TTC549 (cell line): ENCODE data around the gene FAM181A.

ENCODE experiments used
- FAIRE-seq: peaks from 2 replicates; lab custom pipeline; 2012; peaks lifted over from hg19 to GRCh38; lab: Jason Lieb, UNC

Gene FAM181A

DNA sequence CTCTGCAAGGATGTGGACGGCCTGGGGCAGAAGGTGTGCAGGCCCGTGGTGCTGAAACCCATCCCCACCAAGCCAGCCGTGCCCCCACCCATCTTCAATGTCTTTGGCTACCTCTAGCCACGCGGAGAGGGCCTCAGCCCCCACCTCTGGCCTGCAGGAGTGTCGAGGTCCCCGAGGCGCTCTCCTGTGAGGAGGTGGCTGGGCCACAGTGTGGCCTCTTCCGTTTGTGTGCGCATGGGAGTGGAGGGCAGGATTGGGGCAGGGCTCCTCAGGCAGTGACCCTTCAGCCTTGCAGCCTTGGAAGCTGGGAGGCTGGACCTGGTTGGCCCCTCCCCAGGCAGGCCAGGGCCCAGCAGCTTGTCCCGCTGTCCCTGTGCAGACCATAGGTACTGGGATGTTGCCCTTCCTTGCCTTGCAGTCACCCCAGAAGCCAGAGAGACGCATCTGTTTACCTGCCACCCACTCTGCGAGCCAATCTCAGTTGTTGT is 1.9 kb downstream of the FAM181A start:
- no peak for FAIRE-seq

DNA sequence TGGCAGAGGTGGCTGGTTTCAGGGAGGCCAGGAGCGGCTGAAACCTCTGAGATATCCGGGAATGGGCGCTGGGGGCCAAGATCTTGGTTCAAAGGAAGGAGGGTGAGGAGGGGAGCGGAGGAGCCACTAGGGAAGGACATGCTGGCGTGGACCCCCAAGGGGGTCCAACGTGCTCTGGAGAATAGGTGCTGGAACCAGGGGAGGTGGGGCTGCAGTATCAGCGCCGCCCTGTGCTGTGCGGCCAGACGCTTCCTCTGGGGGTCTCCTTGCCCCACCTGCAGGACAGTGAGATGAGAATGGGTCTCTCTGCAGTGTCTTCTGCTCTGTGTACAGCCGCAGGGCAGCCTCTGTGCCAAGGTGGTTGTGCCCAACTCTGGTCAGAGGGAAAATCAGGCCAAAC is 2.5 kb downstream of the FAM181A start:
- FAIRE-seq: no peak

DNA sequence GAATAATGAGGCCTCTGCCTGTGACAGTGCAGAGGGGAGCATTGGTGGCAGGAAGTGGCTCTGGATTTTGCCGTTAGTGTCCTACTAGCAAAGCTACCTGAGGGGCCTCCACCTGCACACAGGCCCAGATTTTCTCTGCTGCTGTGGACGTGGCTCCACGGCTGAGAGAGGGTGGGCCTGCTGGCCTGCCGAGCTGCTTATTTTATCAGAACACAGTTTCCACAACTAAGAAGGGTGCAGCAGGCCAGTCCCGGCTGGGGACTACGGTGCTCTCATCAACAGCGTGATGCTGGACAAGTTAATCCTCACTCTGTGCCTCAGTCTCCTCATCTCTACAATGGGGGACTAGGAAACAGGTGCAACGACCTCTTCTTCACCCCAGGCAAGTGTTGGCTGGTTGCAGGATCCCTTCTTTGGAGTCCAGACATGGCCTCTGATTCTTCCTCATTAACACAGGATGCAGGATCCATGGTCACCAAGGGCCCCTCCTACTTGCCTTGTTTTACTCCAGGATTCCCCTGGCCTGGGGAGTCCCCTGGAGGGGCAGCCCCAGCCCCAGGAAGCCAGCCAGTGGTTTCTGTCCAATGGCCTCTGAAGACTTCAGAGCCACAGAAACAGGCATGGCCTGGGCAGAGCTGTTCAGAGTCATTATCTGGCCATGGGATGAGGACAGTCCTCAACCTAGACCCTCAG is 3.3 kb downstream of the FAM181A start:
- FAIRE-seq: no peak

DNA sequence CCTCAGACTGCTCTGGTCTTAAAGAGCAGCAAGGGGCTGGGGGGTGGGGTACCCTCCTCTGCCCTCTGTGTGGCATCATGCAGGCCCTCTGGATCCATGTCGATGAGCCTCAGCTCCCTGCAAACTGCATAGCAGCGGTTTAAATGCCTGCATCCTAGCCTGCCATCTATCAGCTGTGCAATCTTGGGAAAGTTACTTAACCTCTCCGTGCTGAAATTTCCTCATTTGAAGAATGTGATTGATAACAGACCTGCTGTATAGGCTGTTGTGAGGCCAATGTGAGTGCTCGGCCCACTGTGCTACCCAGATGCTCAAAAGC is 3.8 kb downstream of the FAM181A start:
- no peak for FAIRE-seq

GRCh38 chr14:93932642-93933041 is 5.5 kb downstream of the FAM181A start:
- no peak for FAIRE-seq

- FAIRE-seq: no peak
These were observed 8.1 kb downstream of the FAM181A start for GRCh38 chr14:93935213-93935612.

DNA sequence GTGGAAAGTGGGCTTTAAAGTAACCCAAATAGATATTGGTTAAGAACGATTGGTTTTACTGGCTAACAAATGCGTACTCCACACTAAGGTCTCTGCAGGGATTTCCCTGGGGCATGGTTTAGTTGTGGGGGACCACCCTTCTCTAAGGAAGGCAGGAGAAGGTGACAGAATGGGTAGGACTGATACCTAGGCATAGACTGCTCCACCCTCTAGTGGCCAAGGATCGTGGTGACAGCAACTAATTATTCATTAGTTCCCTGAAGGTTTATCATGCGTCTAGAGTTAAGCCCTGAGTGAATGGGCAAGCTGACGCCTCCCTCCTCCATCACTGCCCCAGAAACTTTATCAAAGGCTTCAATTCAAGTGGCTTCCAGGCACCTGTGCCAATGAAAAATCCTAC is 9.1 kb downstream of the FAM181A start:
- no peak for FAIRE-seq

DNA sequence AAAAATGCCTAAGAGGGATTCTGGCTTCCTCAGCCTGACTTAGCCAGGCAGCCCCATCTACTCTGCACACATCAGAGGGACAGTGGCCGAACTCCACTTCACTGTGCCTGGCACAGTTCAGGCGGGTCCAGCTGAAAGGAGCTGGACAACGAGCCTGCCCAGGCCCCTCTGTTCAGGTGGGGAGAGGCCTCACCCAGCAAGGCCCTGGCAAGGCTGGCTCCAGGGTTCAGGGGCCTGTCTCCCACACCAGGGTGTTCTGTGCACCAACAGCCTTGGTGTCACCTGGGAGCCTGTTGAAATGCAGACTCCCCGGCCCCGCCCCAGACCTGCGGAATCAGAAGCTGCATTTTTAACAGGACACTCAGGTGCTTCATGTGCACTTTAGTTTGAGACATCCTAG is 9.8 kb downstream of the FAM181A start:
- no peak for FAIRE-seq

GRCh38 chr14:93937519-93937918 is 10.4 kb downstream of the FAM181A start:
- FAIRE-seq: no peak

DNA sequence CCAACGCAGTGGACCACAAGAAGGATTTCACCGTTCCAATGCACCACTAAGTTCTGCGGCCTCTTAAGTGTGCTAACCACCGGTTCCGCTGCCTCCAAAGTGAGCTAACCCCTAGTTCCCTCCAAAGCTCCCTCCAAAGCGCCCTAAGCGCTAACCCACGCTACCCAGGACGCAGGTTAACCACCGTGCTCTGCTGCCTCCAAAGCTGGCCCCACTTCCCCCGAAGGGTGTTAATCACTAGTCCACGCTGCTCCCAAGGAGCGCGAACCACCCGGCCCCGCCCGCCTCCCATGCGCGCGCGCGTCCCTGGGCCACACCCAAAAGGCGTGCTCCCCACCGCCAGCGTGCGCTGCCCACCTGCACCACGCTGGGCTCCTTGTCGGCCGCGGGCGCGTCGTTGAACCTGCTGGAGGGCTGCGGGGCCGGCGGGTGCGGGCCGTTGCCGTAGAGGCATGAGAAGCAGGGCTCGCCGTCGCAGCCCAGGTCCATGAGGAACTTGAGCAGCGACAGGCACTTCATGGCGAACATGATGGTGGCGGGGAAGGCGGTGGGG is 11.7 kb downstream of the FAM181A start:
- FAIRE-seq: no peak

DNA sequence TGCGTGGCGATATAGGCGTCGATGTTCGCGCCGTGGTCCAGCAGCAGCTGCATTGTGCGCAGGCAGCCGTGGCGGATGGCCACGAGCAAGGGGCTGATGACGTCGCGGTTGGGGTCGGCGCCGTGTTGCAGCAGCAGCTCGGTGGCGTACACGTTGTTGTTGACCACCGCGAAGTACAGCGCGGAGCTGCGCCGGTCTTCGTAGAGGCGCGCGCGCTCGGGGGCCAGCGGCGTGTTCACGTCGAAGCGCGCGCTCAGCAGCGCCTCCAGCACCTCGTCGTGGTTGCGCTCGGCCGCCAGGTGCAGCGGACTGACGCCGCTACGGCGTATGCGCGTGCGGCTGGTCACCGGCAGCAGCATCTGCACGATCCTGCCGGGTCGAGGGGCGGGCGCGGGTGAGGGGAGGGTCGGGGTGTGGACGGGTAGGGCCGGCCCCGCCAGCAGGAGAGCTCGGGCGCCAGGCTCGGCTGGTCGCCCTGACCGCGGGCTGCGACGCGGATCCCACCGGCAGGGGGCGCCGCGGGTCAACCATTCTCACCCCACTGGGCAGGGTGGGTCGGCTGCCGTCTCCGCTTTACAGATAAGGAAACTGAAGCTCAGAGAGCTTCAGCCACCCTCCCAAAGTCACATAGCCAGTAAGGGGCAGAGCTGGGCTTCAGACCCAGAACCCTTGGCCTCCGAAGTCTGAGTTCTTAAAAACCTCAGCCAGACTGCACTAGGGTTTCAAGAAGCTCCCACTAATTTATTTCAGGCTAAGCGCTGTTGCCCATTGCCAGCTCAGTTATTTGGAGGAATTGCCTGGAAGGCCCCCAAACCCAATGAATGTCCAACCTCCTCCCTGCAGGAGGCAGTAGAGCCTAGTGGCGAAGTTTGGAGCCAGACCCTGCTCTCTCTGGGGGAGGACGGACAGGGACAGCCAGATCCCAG is 12.4 kb downstream of the FAM181A start:
- FAIRE-seq: no peak

- no peak for FAIRE-seq
These were observed 13.3 kb downstream of the FAM181A start for GRCh38 chr14:93940437-93940836.

GRCh38 chr14:93941293-93941910 is 14.3 kb downstream of the FAM181A start:
- FAIRE-seq: no peak

- no peak for FAIRE-seq
These were observed 15.9 kb downstream of the FAM181A start for GRCh38 chr14:93943052-93943451.

GRCh38 chr14:93943930-93944329 is 16.8 kb downstream of the FAM181A start:
- no peak for FAIRE-seq

GRCh38 chr14:93944348-93945069 is 17.4 kb downstream of the FAM181A start:
- FAIRE-seq: no peak

DNA sequence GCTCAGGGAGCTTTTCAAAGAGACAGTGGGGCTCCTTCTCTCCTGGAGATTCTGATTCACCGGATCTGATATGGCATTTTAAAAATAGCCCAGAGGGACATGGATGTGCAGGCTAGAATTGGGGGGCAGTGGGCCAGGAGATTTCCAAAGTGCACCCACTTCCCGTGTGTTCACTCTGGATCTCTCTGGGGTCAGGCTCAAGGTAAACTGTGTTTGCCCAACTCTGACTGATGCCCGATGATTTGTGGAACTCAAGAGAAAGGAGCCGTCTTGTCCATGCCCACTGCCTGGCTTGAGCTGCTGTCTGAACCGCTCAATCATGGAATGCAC is 17.9 kb downstream of the FAM181A start:
- no peak for FAIRE-seq

- no peak for FAIRE-seq
These were observed 19.0 kb downstream of the FAM181A start for GRCh38 chr14:93946104-93946503.

DNA sequence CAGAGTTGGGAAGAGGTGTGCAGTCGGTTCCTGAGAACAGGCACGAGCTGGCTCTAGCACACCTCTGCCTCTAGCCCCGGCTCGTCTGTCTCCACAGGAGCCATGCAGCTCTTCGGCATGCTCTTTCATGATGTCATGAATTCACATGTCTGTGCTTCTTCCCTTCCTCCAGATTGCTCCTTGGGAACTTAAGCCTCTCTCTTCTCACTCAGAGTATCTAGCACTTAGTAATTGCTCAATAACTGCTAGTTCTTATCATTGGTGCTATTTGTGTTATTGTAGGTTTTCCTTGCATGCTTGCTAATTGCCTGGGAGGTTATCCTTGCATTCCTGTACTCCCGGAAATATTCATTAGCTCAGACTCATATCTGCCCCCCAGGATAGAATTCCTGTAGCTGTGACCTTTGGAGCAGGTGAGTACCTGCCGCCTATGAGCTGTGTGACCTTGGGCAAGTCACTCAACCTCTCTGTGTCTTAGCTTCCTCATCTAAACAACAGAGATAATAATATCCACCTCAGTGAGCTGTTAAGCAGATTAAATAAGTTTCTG is 19.5 kb downstream of the FAM181A start:
- no peak for FAIRE-seq

DNA sequence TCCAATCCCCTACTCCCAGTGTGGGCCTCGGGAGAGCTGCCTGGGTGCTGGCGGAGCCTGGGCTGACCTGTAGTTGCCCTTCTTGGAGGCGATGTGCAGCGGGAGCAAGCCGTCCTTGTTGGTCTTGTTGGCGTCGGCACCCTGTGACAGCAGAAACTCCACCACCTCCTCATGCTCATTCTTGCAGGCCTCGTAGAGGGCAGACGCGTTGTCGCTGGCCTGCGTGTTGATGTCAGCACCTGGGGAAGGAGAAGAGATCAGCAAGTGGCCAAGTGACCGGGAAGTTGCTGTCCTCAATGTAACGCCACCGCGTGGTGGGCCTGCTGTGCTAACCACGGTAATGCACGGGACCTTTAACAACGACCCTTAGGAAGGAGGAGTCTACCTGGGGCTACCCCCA is 20.1 kb downstream of the FAM181A start:
- FAIRE-seq: no peak

DNA sequence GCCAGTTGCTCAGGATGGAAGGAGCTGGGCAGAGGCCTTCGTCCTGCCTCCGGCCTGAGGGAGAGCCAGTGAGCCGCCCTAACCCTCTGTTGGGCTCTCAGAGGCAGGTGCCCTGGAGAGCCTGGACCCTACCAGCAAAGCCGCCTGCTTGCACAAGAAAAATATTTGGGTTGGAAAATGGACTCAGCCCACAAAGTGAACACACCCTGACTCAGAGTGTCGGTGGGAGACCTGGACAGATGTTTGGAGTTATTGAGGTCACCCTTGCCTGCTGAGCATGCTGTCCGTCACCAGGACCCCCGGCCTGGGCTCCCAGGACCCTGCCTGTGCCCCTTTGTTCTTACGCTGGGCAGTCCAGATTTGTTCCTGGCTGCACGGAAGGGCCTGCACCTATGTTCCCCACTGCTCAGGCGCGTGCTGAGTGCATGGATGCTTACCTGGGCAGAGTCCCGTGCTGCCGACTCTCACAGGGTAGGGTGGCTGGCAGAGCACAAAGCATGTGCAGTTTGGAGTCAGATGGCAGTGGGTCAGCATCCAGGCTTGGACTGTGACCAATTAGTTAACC is 22.4 kb downstream of the FAM181A start:
- FAIRE-seq: no peak
